ENCODE measurements around the gene KLHL6.

The KLHL6 gene

GRCh38 chr3:183563536-183563874 lies 8.0 kb upstream of the KLHL6 start:
- no peak for DNase-seq

GRCh38 chr3:183560607-183561006 lies 5.1 kb upstream of the KLHL6 start:
- DNase-seq = no peak

- DNase-seq = no peak
These were observed 3.0 kb upstream of the KLHL6 start for GRCh38 chr3:183558495-183558894.

- DNase-seq = no peak
These were observed 1.2 kb upstream of the KLHL6 start for GRCh38 chr3:183556722-183557121.

- DNase-seq = peak; percentile 79
These were observed 1.1 kb downstream of the KLHL6 start for GRCh38 chr3:183554377-183554776.

- no peak for DNase-seq
These were observed 2.0 kb downstream of the KLHL6 start for GRCh38 chr3:183553334-183554026.

- DNase-seq = peak; percentile 78
These were observed 3.6 kb downstream of the KLHL6 start for GRCh38 chr3:183551930-183552329.

- no peak for DNase-seq
These were observed 7.2 kb downstream of the KLHL6 start for GRCh38 chr3:183548262-183548769.

- no peak for DNase-seq
These were observed 8.9 kb downstream of the KLHL6 start for GRCh38 chr3:183546625-183547024.

GRCh38 chr3:183545708-183546107 lies 9.8 kb downstream of the KLHL6 start:
- DNase-seq = no peak

GRCh38 chr3:183542355-183542754 lies 13.2 kb downstream of the KLHL6 start:
- no peak for DNase-seq

GRCh38 chr3:183541738-183542137 lies 13.8 kb downstream of the KLHL6 start:
- no peak for DNase-seq

- DNase-seq = no peak
These were observed 14.3 kb downstream of the KLHL6 start for GRCh38 chr3:183541235-183541655.

- DNase-seq = no peak
These were observed 14.8 kb downstream of the KLHL6 start for GRCh38 chr3:183540501-183541234.

GRCh38 chr3:183539811-183540210 lies 15.7 kb downstream of the KLHL6 start:
- DNase-seq = no peak

- no peak for DNase-seq
These were observed 17.0 kb downstream of the KLHL6 start for GRCh38 chr3:183538486-183538885.

- no peak for DNase-seq
These were observed 18.2 kb downstream of the KLHL6 start for GRCh38 chr3:183537295-183537730.

- no peak for DNase-seq
These were observed 19.1 kb downstream of the KLHL6 start for GRCh38 chr3:183536238-183536880.

- no peak for DNase-seq
These were observed 21.3 kb downstream of the KLHL6 start for GRCh38 chr3:183534249-183534648.

- DNase-seq = no peak
These were observed 21.9 kb downstream of the KLHL6 start for GRCh38 chr3:183533412-183534132.

GRCh38 chr3:183532620-183533411 lies 22.7 kb downstream of the KLHL6 start:
- DNase-seq = no peak

- DNase-seq = no peak
These were observed 25.8 kb downstream of the KLHL6 start for GRCh38 chr3:183529717-183530116.

Measured in activated CD4-positive, alpha-beta T cell treated with anti-CD3 and anti-CD28 coated beads, Interleukin-2, amount 50 U/mL, for 16 hours (primary cell).